Activated T-helper 2 cell treated with anti-CD3 and anti-CD28 coated beads, Interferon-gamma antibody, Interleukin-2, Interleukin-4, amounts not matched to agents 10 μg/mL and 5 μg/mL and 100 μg/mL, durations not matched to agents 14 hours and 24 hours and 36 hours (primary cell): Measurements from ENCODE around the gene PDE2A. TPM values are rescaled to one million over a fixed set of nuclear protein-coding genes. Genes with fewer than 3 reads are reported as not detected.
"Not testable (repeated sequence)": the region's sequence is repeated elsewhere in the genome, so short reads cannot be mapped to it uniquely, and the experiment has no call there.

Experiments
- DNase-seq: peaks from one replicate; pipeline ENCODE4 v3.0.0; 2021; ENCODE audit warnings: low spot score
- H3K27ac Mint-ChIP-seq: one replicate; pipeline ENCODE4 v1.8.0; 2021; ENCODE audit warnings: mixed read lengths
- H3K27me3 Mint-ChIP-seq: one replicate; pipeline ENCODE4 v1.8.0; 2021; ENCODE audit warnings: low read depth, mixed read lengths
- H3K36me3 Mint-ChIP-seq: one replicate; pipeline ENCODE4 v1.8.0; 2021; ENCODE audit warnings: low read depth, mixed read lengths
- H3K4me1 Mint-ChIP-seq: one replicate; pipeline ENCODE4 v1.8.0; 2021; ENCODE audit warnings: low read depth, mixed read lengths
- H3K4me3 Mint-ChIP-seq: one replicate; pipeline ENCODE4 v1.8.0; 2021; ENCODE audit warnings: low read depth, mild to moderate bottlenecking, moderate library complexity, mixed read lengths
- H3K9me3 Mint-ChIP-seq: one replicate; pipeline ENCODE4 v1.8.0; 2021; ENCODE audit warnings: mixed read lengths
- intact Hi-C: fragments of 100-400 bp; cut with micrococcal nuclease; formaldehyde crosslinking; loops from one replicate; pipeline ENCODE4 v1.15.1; 2023
- total RNA-seq: library from RNA; stranded (reverse); gene quantifications from 2 replicates; pipeline ENCODE4 v1.2.3, GENCODE V29; 2022

PDE2A gene
- total RNA-seq, 1 donor from 2014 or later, result 0.62 TPM

GRCh38 chr11:72573072-72573854, 101.0 kb downstream of the PDE2A start:
- DNase-seq, result no peak
- Mint-ChIP-seq H3K27me3 (peaks cover 10% of the 10 kb centered on the region), H3K36me3 (no peaks in the 10 kb centered on the region), H3K27ac (no peak overlapping the region), H3K4me1 (peaks cover 8% of the 10 kb centered on the region), H3K4me3 (no peak overlapping the region), H3K9me3 (no peaks in the 10 kb centered on the region)
- intact Hi-C loops, result loop anchor here (1.0 kb wide), 2 partner anchors 91 to 102 kb away; no protein-coding TSS in a partner anchor

DNA sequence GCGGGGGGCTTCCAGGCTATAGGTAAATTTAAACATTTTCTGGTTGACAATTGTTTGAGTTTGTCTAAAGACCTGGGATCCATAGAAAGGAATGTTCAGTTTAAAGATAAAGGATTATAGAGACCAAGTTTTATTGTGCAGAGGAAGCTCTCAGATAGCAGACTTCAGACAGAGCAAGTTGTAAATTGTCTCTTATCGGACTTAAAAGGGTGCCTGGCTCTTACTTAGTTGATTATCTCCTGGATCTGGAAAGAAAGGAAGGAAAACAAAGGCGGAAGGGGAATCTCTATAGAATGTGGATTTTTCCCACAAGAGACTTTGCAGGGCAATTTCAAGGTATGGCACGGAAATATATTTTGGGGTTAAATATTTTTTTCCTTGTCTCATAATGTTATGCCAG, 101.7 kb downstream of the PDE2A start:
- H3K36me3 Mint-ChIP-seq, intact Hi-C loops, H3K27ac Mint-ChIP-seq, DNase-seq, H3K4me3 Mint-ChIP-seq, H3K9me3 Mint-ChIP-seq, H3K4me1 Mint-ChIP-seq: not testable (repeated sequence)
- peaks cover 13% of the 10 kb centered on the region for H3K27me3 Mint-ChIP-seq

DNA sequence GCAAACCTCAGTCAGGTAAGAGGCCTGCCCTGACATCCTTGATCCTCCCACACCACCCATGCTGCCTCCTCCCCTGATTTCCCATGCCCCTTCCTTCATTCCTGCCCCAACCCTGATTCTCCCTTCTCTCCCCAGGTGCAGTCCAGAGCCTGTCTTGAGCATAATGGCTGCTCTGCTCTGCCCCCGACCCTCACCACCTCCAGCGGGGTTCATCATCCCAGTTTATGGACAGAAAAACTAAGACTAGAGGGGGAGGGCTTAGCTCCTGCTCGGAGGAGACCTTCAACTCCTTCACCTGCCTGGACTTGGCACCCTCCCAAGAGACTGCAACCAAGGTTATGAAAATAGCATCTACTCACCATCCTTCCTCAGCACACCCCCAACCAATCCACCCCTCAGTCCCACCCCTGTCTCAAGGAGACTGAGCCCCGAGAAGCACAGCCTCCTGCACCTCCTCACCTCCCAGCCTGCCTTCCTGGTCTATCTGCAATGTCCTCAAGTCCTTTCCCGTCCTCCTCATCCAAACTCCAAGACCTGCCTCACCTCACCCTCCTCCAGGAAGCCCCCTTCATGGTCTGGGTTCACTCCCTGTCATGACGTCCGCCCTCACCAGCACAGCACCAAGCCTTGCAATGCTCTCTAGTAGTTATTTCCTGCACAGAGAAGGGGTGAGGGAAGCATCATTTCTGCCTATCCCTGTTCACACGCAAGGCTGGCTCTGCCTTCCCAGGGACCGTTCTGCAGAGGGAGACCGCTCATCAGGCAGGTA, 103.1 kb downstream of the PDE2A start:
- H3K4me3 Mint-ChIP-seq, result no peak overlapping the region
- no peaks in the 10 kb centered on the region for H3K9me3 Mint-ChIP-seq
- peaks cover 10% of the 10 kb centered on the region for H3K4me1 Mint-ChIP-seq
- H3K36me3 Mint-ChIP-seq, result no peaks in the 10 kb centered on the region
- intact Hi-C loops, result no loop called here
- H3K27ac Mint-ChIP-seq, result no peak overlapping the region
- peaks cover 15% of the 10 kb centered on the region for H3K27me3 Mint-ChIP-seq
- DNase-seq, result no peak

GRCh38 chr11:72569966-72570892, 104.0 kb downstream of the PDE2A start:
- no peaks in the 10 kb centered on the region for H3K9me3 Mint-ChIP-seq
- H3K4me3 Mint-ChIP-seq, result no peak overlapping the region
- DNase-seq, result no peak
- H3K4me1 Mint-ChIP-seq, result peaks cover 10% of the 10 kb centered on the region
- intact Hi-C loops, result no loop called here
- no peak overlapping the region for H3K27ac Mint-ChIP-seq
- peaks cover 15% of the 10 kb centered on the region for H3K27me3 Mint-ChIP-seq
- no peaks in the 10 kb centered on the region for H3K36me3 Mint-ChIP-seq

DNA sequence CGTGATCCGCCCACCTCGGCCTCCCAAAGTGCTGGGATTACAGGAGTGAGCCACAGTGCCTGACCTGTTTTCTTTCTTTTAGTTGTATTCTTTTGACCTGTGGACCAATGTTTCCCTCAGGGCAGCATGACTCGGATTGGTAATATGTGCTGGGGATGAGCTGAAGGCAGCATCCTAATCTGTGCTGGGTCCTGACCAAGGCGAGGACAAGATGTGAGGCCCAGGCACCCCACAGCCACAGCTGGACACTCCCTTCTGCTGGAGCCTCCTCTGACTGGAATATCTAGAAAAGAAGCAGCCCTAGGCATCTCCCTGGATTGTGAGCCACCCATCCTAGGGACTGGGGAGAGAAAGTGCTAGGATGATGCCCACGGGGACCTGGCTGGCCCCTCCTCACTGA, 105.4 kb downstream of the PDE2A start:
- DNase-seq, result no peak
- peaks cover 10% of the 10 kb centered on the region for H3K4me1 Mint-ChIP-seq
- H3K9me3 Mint-ChIP-seq, result no peaks in the 10 kb centered on the region
- H3K27ac Mint-ChIP-seq, result no peak overlapping the region
- no peak overlapping the region for H3K4me3 Mint-ChIP-seq
- peaks cover 10% of the 10 kb centered on the region for H3K27me3 Mint-ChIP-seq
- no peaks in the 10 kb centered on the region for H3K36me3 Mint-ChIP-seq
- intact Hi-C loops, result no loop called here

GRCh38 chr11:72562431-72562830, 111.8 kb downstream of the PDE2A start:
- no peaks in the 10 kb centered on the region for H3K9me3 Mint-ChIP-seq
- no peak for DNase-seq
- H3K4me3 Mint-ChIP-seq, result no peak overlapping the region
- no peak overlapping the region for H3K27ac Mint-ChIP-seq
- H3K36me3 Mint-ChIP-seq, result no peaks in the 10 kb centered on the region
- H3K27me3 Mint-ChIP-seq, result peaks cover 8% of the 10 kb centered on the region
- peaks cover 2% of the 10 kb centered on the region for H3K4me1 Mint-ChIP-seq
- intact Hi-C loops, result no loop called here

DNA sequence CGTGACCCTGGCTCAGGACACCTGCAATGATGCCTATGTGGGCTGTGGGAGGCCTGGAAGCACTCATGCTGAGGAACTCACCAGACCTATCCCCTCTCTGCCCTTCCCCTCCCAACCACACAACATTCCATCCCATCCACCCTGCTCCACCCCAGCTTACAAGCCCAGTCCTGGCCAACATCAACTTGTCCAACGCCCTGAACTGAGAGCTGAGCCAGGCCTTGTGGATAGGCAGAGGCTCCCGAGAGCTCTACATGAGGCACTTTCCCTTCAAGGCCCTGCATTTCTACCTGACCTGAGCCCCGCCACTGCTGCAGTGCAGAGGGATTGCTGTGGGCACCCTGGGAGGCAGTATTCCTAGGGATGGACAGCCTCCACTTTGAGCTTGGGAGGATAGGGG, 112.4 kb downstream of the PDE2A start:
- H3K9me3 Mint-ChIP-seq, result no peaks in the 10 kb centered on the region
- peaks cover 2% of the 10 kb centered on the region for H3K4me1 Mint-ChIP-seq
- H3K4me3 Mint-ChIP-seq, result no peak overlapping the region
- no peak overlapping the region for H3K27ac Mint-ChIP-seq
- DNase-seq, result no peak
- H3K27me3 Mint-ChIP-seq, result peaks cover 8% of the 10 kb centered on the region
- intact Hi-C loops, result no loop called here
- no peaks in the 10 kb centered on the region for H3K36me3 Mint-ChIP-seq

DNA sequence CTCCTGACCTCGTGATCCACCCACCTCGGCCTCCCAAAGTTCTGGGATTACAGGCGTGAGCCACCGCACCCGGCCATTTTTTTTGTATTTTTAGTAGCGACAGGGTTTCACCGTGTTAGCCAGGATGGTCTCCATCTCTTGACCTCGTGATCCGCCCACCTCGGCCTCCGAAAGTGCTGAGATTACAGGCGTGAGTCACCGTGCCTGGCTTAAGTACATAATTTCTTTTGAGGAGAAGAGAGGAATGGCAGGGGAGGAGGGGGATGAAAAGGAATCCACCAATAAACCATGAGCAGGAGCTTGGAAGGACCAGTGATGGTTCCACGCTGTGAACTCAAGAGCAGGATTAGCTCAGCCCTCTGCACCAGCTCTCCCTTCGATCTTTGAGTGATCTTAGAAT, 113.4 kb downstream of the PDE2A start:
- H3K4me1 Mint-ChIP-seq, H3K4me3 Mint-ChIP-seq, DNase-seq, H3K27ac Mint-ChIP-seq, intact Hi-C loops, H3K9me3 Mint-ChIP-seq, H3K36me3 Mint-ChIP-seq: not testable (repeated sequence)
- peaks cover 11% of the 10 kb centered on the region for H3K27me3 Mint-ChIP-seq

- Mint-ChIP-seq H3K9me3 (no peaks in the 10 kb centered on the region), H3K4me1 (peaks cover 5% of the 10 kb centered on the region), H3K27ac (no peak overlapping the region), H3K36me3 (no peaks in the 10 kb centered on the region), H3K27me3 (peaks cover 16% of the 10 kb centered on the region), H3K4me3 (no peak overlapping the region)
- DNase-seq, result no peak
- intact Hi-C loops, result no loop called here
Measured at GRCh38 chr11:72556433-72556832, 117.8 kb downstream of the PDE2A start.

DNA sequence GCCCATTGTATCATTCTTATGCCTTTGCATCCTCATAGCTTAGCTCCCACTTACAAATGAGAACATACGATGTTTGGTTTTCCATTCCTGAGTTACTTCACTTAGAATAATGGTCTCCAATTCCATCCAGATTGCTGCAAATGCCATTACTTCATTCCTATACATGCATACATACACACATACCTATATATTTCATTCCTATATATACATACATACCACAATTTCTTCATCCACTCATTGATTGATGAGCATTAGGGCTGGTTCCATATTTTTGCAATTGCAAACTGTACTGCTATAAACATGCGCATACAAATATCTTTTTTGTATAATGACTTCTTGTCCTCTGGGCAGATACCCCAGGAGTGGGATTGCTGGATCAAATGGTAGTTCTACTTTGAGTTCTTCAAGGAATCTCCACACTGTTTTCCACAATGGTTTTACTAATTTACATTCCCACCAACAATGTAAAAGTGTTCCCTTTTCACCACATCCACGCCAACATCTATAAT, 119.2 kb downstream of the PDE2A start:
- H3K27me3 Mint-ChIP-seq, result peaks cover 16% of the 10 kb centered on the region
- H3K4me3 Mint-ChIP-seq, H3K27ac Mint-ChIP-seq, intact Hi-C loops, H3K9me3 Mint-ChIP-seq, H3K4me1 Mint-ChIP-seq, H3K36me3 Mint-ChIP-seq, DNase-seq: not testable (repeated sequence)

- Mint-ChIP-seq H3K9me3 (no peaks in the 10 kb centered on the region), H3K27me3 (peaks cover 16% of the 10 kb centered on the region), H3K27ac (no peak overlapping the region), H3K36me3 (no peaks in the 10 kb centered on the region), H3K4me3 (no peak overlapping the region), H3K4me1 (peaks cover 5% of the 10 kb centered on the region)
- no peak for DNase-seq
- intact Hi-C loops, result loop anchor here (5.0 kb wide), 1 partner anchor 71 kb away; no protein-coding TSS in a partner anchor
Measured at GRCh38 chr11:72553706-72554105, 120.5 kb downstream of the PDE2A start.

- no peak overlapping the region for H3K27ac Mint-ChIP-seq
Measured at GRCh38 chr11:72552399-72552910, 121.8 kb downstream of the PDE2A start.

More at GRCh38 chr11:72552399-72552910, 121.8 kb downstream of the PDE2A start:
- H3K27me3 Mint-ChIP-seq, result peaks cover 11% of the 10 kb centered on the region
- DNase-seq, result no peak
- H3K4me3 Mint-ChIP-seq, result no peak overlapping the region
- intact Hi-C loops, result loop anchor here (5.0 kb wide), 1 partner anchor 70 kb away; no protein-coding TSS in a partner anchor
- H3K9me3 Mint-ChIP-seq, result no peaks in the 10 kb centered on the region
- peaks cover 5% of the 10 kb centered on the region for H3K4me1 Mint-ChIP-seq
- no peaks in the 10 kb centered on the region for H3K36me3 Mint-ChIP-seq
